SH-SY5Y (cell line): ENCODE measurements around the gene FBXL16.

ENCODE experiments used
- GATA2 ChIP-seq: IDR thresholded peaks from 2 replicates; pipeline ENCODE4 v1.6.1; 2011; ENCODE audit warnings: mild to moderate bottlenecking, low read depth, low read length
- GATA3 ChIP-seq: IDR thresholded peaks from 2 replicates; pipeline ENCODE4 v1.6.1; 2011; ENCODE audit warnings: low read depth, mild to moderate bottlenecking, low read length, moderate library complexity

Gene FBXL16

DNA sequence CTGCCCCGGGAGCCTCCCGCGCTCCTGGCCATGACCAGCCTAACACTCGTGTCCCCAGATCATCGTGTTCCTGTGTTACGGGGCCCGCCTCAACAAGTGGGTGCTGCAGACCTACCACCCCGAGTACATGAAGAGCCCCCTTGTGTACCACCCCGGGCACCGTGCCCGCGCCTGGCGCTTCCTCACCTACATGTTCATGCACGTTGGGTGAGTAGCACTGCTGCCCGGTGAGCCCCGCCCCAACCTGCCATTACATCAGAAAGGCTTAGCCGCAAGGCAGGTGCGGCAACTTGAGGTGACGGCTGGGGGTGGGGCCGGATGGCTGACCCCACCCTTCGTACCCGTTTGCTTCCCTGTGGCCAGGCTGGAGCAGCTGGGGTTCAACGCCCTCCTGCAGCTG is 28.7 kb downstream of the FBXL16 start:
- TF ChIP-seq GATA3 (no peak), GATA2 (no peak)

DNA sequence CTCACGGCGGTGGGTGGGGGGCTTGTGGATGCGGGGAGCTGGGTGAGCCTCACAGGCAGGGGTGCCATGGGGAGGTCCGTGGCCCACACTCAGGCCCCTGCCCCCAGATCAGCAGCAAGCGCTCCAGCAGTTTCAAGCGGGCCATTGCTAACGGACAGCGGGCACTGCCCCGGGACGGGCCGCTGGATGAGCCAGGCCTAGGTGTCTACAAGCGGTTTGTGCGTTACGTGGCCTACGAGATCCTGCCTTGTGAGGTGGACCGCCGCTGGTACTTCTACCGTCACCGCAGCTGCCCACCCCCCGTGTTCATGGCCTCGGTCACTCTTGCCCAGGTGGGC is 29.1 kb downstream of the FBXL16 start:
- TF ChIP-seq GATA2 (no peak), GATA3 (no peak)

DNA sequence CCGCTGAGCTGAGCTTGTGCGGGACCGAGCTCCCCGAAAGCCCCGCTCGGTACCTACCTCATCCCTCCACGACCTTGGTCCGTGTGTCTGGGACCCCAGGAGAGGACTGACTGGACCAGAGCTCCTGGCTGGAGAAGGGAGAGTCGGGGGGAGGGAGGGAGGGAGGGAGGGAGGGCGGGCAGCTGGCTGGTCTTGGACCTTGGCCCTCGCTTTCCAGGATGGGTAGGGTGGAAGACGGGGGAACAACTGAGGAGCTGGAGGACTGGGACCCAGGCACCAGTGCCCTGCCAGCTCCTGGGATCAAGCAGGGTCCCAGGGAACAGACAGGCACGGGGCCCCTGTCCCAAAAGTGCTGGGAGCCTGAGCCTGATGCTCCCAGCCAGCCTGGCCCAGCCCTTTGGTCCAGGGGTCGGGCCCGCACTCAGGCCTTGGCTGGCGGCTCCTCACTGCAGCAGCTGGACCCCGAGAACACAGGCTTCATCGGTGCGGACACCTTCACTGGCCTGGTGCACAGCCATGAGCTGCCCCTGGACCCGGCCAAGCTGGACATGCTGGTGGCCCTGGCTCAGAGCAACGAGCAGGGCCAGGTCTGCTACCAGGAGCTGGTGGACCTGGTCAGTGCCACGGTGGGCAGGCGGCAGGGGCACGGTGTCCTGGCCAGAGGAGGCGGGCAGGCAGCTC is 29.6 kb downstream of the FBXL16 start:
- no peak for TF ChIP-seq GATA2
- no peak for TF ChIP-seq GATA3

DNA sequence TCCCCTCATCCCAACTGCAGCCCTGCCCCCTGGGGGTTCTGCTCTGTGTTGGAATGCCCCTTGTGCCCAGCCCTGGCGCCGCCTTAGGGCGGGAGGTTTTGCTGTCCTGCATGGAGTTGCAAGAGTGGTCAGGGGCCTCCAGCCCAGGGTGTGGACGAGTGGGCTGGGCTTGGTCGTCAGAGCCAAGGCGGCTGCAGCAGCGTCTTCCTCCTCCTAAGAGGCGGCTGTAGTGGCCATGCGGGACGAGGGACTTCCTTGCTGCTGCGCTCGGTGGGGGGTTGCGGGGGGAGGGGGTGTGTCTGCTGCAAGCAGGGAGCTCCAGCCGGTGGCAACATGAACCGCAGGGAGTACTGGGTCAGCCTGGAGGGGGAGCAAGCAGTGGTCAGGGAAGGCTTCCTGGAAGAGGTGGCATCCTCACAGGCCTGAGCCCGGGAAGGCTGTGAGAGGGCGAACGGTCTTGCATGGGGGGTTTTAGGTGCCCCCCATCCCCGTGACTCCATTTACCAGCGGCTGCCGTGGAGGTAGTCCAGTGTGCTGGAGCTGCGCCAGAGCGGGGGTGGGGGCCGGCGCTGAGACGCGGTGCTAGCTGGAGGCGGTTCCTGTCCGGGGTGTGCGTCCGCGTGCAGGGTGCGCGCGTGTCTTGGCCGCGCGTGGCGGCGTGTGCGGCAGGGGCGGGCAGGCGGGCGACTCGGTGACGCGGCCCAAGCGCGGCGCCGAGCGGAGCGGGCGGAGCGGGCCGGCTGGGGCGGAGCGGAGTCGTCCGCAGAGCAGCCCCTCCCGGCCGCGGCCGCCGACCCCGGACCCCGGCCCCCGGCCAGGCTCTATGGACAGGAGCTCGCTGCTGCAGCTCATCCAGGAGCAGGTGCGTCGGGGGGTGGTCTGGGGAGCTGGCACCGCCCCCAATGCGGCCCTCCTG is 30.4 kb downstream of the FBXL16 start, which contains the start of gene RHBDL1:
RHBDL1 (plus strand) TSS at position 704 of the 916 bp plus-strand sequence; CDS start at position 824, 120 bp downstream.
- TF ChIP-seq GATA2: no peak
- no peak for TF ChIP-seq GATA3

DNA sequence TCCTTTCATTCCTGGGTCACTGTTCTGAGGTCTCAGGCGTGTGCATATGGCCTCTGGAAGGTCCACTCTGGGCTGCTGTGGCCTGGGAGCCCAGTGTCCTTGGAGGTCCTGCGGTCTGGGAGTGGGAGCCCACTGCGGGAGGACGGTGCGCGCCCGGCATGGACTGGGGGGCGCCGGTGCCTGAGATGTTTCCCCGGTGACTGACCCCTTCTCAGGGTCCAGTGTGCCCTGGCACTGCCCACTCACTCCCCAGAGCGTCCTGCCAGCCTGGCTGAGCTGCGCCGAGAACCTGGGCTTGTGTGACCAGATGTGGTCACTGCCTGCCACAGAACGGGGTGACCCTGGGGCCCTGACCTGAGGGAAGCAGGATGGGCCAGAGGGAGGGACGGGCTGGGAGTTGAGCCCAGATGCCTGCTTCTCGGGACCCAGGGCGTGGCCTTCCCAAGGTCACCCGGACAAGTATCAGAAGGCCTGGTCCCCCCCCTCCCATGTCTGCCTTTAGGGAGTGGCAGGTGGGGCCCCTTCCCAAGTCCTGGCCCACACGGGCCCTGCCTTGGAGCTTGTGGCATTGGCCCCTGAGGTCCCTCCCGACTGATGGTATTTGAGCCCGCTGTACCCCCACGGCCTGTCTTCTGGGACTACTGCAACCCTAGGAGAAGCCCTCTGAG is 31.3 kb downstream of the FBXL16 start:
- TF ChIP-seq GATA2 (no peak), GATA3 (no peak)

DNA sequence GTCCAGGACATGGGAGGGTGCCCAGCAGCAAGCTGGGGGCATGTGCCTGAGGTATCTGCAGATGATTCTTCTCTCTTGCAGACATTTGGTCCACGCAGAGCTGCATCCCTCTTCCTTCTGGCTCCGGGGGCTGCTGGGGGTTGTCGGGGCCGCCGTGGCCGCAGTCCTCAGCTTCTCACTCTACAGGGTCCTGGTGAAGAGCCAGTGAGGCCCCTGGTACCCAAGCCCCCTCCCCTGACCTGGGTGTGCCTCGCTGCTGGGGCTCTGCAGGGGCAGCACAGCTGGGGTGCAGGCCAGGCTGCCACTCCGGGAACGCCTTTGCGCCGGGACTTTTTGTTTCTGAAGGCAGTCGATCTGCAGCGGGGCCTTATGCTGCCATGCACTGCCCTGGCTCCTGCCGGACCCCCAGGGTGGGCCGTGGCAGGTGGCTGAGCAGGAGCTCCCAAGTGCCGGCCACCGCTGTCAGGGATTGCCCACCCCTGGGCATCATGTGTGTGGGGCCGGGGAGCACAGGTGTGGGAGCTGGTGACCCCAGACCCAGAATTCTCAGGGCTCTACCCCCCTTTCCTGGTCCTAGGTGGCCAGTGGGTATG is 32.1 kb downstream of the FBXL16 start:
- TF ChIP-seq GATA3 (no peak), GATA2 (no peak)

DNA sequence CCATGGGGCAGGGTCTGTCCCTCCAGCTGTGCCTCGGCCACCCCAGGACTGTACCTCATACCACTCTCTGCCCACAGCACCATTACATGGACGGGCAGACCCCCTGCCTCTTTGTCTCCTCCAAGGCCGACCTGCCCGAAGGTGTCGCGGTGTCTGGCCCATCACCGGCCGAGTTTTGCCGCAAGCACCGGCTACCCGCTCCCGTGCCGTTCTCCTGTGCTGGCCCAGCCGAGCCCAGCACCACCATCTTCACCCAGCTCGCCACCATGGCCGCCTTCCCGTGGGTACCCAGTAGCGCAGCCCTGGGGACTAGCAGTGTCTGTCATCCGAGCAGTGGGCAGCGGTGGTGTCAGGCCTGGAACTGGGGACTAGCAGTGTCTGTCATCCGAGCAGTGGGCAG is 32.8 kb downstream of the FBXL16 start:
- TF ChIP-seq GATA2: no peak
- TF ChIP-seq GATA3: no peak

DNA sequence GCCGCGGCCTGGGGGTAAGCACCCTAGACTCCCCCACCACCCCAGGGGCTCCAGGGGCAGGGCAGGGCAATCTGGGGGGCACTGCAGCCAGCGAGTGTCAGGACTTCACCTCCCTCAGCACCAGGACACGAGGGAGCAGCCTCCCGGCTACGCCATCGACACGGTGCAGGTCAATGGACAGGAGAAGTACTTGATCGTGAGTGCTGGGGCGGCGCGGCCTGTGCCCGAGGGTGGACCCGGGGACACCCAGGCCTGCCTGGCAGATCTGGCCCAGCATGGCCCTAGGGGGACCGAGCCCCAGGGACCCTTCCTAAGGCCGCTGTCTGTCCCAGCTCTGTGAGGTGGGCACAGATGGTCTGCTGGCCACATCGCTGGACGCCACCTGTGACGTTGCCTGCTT is 33.2 kb downstream of the FBXL16 start:
- no peak for TF ChIP-seq GATA3
- TF ChIP-seq GATA2: no peak

DNA sequence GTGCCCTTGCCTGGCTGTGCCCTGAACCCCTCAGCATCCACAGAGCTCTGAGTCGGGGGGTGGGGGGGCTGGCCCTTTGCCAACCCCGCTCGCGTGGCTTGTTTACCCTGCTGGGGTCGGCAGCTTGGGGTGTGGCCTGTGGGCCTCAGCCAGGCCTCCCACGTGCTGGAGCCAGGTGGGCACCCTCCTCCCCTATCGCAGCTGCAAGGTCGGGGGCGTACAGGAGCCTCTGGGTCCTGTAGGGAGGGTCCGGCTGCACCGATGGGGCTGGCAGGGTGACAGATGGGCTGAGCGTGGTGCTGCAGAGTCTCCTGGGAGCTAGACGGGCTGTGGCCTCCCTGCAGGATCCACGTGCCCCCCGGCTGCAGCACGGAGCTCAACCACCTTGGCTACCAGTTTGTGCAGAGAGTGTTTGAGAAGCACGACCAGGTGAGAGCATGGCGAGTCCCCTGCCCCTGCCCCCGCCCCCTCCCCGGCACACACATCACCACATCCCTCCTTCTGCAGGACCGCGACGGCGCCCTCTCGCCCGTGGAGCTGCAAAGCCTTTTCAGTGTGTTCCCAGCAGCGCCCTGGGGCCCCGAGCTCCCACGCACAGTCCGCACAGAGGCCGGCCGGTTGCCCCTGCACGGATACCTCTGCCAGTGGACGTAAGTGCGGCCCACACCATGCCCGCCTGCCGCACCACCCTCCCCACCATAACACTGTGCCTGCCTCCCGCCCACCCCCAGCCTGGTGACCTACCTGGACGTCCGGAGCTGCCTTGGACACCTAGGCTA is 34.1 kb downstream of the FBXL16 start:
- TF ChIP-seq GATA2 (no peak), GATA3 (no peak)

DNA sequence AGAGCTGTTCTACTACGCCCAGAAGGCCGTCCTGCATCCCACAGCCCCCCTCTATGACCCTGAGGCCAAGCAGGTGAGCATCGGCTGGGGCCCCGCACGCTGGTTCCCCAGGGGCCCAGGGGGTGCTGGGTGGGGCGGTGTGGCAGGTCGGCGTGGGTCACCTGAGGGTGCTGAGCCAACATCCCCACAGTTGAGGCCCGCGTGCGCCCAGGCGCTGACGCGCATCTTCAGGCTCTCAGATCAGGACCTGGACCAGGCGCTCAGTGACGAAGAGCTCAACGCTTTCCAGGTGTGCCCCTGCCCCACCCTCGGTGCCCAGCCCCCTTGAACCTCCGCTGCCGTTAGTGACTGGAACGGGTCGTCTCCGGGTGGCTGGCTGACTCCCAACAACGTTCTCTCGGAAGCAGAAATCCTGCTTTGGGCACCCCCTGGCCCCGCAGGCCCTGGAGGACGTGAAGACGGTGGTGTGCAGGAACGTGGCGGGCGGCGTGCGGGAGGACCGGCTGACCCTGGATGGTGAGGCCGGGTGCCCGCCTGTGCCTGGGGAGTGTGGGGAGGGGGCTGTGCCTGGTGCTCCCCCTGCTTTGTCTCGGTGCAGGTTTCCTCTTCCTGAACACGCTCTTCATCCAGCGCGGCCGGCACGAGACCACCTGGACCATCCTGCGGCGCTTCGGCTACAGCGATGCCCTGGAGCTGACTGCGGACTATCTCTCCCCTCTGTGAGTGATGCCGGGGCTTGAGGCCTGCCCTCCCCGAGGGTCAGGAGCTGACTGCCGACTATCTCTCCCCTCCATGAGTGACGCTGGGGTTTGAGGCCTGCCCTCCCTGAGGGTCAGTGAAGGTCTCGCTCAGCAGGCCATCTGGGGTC is 34.9 kb downstream of the FBXL16 start:
- TF ChIP-seq GATA2 (no peak), GATA3 (no peak)

DNA sequence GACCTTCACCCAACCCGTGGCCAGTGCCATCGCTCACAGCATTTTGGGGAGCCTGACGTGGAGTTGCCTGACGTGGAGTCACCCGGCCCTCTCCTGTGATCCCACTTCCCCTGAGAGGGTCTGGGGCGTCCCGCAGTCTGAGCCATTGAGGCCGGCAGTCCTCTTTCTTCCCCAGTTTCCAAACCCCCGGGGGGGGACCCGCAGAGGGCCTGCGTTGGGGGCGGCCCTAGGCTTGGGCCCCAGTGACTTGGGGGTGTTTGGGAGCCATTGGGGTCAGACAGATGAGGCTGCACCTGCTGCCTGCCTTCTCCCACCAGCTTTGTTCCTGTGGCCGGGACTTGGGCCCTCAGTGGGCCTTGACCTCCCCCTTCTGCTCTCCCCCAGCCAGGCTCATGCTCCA is 35.9 kb downstream of the FBXL16 start:
- no peak for TF ChIP-seq GATA3

DNA sequence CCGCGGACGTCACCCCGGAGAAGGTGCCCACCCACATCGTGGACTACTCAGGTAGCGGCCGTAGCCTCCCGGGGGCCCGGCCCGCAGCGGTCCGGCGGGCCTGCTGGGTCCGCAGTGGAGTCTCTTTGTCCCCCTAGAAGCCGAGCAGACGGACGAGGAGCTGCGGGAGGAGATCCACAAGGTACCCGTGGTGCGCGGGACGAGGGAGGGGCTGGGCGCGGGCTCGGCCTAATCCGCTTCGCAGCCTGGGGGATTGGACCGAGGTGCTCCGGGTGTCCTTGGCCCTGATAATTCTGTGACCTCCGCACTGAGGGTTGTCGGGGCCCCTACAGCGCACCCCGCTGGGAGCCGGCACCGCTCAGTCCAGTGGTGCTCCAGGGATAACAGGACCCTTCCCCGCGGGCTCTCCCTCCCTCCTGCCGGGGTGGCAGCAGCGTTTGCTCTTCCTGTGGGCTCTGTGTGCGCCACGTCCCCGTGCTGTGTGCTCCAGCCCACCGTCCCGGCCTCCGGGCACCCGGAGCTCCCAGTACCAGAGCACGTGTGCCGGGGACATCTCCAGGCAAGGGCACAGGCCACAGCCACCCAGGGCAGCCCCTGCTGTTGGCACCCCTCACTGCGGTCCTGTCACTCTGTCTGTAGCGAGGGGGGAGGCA is 37.0 kb downstream of the FBXL16 start:
- TF ChIP-seq GATA3 (no peak), GATA2 (no peak)
